ENCODE measurements around the gene NOP9.

NOP9 gene, protein sequence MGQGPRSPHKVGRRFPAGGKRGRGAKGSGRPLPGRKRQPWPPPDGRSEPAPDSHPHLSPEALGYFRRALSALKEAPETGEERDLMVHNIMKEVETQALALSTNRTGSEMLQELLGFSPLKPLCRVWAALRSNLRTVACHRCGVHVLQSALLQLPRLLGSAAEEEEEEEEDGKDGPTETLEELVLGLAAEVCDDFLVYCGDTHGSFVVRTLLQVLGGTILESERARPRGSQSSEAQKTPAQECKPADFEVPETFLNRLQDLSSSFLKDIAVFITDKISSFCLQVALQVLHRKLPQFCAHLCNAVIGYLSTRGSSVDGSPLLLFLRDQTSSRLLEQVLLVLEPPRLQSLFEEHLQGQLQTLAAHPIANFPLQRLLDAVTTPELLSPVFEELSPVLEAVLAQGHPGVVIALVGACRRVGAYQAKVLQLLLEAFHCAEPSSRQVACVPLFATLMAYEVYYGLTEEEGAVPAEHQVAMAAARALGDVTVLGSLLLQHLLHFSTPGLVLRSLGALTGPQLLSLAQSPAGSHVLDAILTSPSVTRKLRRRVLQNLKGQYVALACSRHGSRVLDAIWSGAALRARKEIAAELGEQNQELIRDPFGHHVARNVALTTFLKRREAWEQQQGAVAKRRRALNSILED

DNA sequence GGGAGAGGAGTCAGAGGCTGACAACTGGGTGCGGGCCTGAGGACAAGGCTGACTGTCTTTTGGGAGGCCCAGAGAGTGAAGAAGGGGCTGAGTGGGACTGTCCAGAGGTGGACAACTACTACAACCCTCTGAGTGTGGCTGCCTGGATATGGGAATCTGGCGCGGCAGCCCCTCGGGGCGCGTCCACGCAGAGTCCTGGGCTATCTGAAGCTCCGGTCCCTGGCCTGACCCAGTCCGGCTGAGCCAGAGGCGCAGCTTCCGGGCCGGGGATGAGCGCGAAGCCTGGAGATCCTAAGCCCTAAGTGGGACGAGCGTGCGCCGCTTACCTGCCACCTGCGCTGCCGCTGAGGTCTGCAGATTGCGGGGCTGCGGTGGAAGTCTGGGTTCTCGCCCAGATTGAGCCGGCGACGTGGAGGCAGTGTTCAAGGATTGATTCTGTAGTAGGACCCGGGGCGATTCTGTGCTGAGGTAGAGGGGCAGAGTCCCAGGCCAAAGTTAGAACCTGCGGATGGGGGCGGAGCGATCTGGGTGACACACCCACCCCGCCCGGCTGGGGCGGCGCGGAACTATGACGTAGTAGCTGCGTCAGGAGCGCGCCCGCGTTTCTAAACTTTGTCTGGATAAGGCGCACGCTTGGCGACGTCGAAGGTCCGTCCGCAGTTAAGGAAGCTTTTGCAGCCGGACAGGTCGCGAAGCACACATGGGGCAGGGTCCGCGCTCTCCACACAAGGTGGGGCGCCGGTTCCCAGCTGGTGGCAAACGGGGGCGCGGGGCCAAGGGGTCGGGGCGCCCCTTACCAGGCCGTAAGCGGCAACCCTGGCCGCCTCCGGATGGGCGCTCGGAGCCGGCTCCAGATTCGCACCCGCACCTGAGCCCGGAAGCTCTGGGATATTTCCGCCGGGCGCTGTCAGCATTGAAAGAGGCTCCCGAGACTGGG, at the start of gene NOP9, which contains the start of gene DHRS1:
Gene NOP9, plus strand, starts transcription at position 596 of the 937 bp plus-strand sequence. Its CDS starts 105 bp downstream, at position 701.
Gene DHRS1, minus strand, starts transcription at position 526 of the 937 bp plus-strand sequence. CDS start 674 bp downstream, outside the sequence.
- DNase-seq (ENCODE audit: low read depth): peak; percentile 93

GRCh38 chr14:24250354-24250753, 49.3 kb upstream of the NOP9 start:
- DNase-seq (ENCODE audit: low read depth): no peak

GRCh38 chr14:24251880-24252288, 47.8 kb upstream of the NOP9 start:
- DNase-seq (ENCODE audit: low read depth): no peak

- no peak for DNase-seq (ENCODE audit: low read depth)
Measured at GRCh38 chr14:24252289-24253124, 47.1 kb upstream of the NOP9 start.

DNA sequence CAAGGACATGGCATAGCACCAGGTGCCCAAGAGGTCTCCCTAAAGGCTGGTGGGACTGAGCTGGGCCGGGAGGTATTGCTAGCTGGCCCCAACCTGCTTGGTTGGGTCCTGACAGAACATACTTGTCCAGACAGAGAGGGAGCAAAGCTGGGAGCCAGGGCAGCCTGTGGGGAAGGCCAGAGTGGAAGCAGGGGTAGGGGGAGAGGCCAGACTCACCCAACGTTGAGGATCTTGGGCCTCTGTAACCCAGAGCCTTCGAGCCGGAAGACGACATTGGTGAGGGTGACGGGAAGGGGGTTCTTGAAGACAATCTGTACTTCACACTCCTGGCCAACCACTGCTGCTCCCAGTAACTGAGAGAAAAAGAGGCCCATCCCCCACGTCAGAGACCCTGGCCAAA, 45.7 kb upstream of the NOP9 start:
- DNase-seq (ENCODE audit: low read depth): no peak

DNA sequence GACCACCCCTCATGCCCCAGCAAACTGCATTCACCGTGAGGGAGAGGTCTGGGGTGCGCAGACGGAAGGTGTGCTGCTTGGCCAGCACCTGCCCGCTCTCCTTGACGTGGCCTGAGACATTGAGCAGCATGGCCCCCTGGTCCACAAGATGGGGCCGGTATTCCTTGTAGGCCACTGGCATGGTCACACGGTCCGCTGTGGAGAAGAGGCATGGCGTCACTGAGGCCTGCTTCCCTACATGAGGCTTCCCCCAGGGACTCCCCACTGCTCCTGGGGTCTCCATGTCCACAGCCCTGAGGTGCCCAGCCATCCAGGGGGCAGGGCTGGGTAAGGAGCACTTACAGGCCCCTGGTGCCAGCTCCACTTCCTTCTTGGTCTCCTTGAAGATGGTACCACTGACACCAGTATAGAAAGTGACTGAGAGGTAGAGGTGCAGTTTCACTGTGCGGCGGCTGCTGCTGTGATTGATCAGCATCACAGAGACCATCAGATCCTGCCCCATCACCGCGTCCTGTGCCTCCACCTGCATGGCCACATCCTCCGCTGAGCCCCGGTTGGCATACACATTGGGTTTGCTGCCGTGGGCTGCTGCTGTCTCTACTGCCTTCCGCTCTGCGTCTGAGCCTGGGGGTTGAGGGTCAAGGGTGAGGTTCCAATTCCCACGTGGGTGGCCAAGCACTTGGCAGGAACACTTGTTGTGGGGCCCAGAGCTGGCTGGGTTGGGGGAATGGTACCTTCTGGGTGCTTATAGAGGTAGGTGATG, 44.8 kb upstream of the NOP9 start:
- no peak for DNase-seq (ENCODE audit: low read depth)

DNA sequence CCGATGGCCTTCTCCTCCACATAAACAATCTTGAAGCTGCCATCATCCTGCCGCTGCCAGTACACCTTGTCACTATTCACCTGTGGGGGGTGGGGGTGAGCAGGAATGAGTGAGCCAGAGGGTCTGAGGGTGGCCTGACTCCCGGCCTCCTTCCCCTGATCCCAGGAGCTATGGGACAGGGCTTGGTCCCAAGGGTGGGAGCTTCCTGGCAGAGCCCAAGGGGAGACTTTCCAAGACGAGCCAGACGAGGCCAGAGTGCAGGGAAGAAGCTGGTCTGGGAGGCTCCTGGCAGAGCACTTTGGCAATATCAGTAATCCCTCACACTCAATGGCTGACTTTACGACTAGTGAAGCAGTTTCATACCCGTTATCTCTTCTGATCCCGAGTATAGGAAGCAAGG, 44.2 kb upstream of the NOP9 start:
- DNase-seq (ENCODE audit: low read depth): no peak

GRCh38 chr14:24255931-24256711, 43.5 kb upstream of the NOP9 start:
- DNase-seq (ENCODE audit: low read depth): no peak

- no peak for DNase-seq (ENCODE audit: low read depth)
Measured at GRCh38 chr14:24256960-24257359, 42.7 kb upstream of the NOP9 start.

DNA sequence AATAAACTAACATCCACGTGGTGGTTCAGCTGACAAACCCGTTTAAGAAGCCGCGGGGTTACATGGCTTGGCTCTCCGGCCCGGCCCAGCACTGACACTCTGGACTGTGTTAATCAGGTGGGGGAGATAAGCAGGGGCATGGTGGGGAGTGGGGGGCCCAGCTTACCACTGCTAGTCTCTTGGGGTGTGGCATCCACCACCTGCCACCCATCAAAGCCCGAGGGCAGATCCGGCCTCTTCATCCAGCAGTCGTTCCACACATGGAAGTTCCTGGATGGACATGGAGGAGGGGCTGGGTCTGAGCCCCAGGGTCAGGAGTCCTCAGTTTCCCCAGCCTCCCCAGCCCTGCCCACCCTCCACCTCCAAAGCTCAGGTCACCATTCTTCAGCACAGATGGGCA, 41.5 kb upstream of the NOP9 start:
- DNase-seq (ENCODE audit: low read depth): no peak

- no peak for DNase-seq (ENCODE audit: low read depth)
Measured at GRCh38 chr14:24258548-24259265, 40.9 kb upstream of the NOP9 start.

GRCh38 chr14:24259282-24260025, 40.2 kb upstream of the NOP9 start:
- DNase-seq (ENCODE audit: low read depth): no peak

GRCh38 chr14:24260026-24260779, 39.4 kb upstream of the NOP9 start:
- DNase-seq (ENCODE audit: low read depth): no peak

GRCh38 chr14:24260780-24261157, 38.9 kb upstream of the NOP9 start:
- no peak for DNase-seq (ENCODE audit: low read depth)

DNA sequence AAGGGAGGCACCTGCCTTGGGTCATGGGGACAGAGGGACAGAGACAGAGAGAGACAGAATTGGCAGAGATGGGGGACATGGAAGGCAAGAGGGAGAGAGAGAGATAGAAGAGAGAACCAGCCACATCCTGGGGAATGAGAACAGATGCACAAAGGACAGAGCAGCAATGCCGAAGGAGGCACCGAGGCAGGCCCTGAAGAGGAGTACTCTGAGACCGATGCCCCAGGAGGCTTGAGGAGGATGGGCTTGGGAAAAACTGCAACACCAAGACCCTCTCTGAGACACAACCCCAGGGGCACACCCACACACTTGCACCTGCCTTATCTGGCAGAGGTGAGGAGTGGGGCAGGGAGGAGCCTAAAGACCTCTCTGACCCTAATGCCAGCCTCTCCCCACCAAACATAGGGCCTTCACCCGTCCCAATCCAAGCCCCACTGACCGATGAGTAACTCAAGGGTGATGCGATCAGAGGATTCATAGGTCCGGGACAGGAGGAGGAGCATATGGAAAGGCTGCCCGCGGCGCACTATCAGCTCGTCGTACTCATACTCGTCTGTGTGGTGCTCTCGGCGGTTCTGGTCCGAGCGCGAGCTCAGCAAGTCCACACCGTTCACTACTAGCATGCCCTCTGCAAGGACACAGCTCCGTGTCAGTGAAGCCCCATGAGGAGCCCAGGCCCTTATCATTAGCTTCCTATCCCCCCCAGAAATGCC, 38.2 kb upstream of the NOP9 start:
- no peak for DNase-seq (ENCODE audit: low read depth)

DNA sequence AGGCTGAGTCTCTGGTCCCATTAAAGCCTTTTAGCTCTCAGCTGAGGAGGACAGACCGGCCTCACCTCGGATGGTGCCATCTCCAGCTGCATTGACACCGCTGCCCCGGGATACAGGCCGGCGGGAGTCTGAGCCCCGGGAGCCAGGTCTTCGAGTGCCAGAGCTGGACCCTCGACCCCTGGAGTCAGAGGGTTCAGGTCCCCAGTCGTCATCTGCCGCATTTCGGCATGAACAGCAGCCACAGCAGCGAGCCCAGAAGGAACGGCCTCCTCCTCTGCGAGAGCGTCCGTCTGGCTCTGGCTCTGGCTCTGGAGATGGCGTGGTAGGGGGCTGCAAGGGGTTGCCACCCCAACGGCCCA, 37.7 kb upstream of the NOP9 start:
- no peak for DNase-seq (ENCODE audit: low read depth)
